ENCODE measurements around the gene DTNB.

DTNB gene

GRCh38 chr2:25388491-25388890 is 284.9 kb downstream of the DTNB start:
- TF ChIP-seq, protein P1, sequence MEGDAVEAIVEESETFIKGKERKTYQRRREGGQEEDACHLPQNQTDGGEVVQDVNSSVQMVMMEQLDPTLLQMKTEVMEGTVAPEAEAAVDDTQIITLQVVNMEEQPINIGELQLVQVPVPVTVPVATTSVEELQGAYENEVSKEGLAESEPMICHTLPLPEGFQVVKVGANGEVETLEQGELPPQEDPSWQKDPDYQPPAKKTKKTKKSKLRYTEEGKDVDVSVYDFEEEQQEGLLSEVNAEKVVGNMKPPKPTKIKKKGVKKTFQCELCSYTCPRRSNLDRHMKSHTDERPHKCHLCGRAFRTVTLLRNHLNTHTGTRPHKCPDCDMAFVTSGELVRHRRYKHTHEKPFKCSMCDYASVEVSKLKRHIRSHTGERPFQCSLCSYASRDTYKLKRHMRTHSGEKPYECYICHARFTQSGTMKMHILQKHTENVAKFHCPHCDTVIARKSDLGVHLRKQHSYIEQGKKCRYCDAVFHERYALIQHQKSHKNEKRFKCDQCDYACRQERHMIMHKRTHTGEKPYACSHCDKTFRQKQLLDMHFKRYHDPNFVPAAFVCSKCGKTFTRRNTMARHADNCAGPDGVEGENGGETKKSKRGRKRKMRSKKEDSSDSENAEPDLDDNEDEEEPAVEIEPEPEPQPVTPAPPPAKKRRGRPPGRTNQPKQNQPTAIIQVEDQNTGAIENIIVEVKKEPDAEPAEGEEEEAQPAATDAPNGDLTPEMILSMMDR (IDR thresholded peaks at IDR 0.05; ENCODE audit: low read depth, low read length) = no peak
- no peak for DNase-seq (ENCODE audit: low read depth in 2 of 2)
- no peak overlapping the region for H3K4me3 ChIP-seq (replicated peaks in 1 of 2; ENCODE audit: low read depth in 2 of 2, low read length in 2 of 2)

DNA sequence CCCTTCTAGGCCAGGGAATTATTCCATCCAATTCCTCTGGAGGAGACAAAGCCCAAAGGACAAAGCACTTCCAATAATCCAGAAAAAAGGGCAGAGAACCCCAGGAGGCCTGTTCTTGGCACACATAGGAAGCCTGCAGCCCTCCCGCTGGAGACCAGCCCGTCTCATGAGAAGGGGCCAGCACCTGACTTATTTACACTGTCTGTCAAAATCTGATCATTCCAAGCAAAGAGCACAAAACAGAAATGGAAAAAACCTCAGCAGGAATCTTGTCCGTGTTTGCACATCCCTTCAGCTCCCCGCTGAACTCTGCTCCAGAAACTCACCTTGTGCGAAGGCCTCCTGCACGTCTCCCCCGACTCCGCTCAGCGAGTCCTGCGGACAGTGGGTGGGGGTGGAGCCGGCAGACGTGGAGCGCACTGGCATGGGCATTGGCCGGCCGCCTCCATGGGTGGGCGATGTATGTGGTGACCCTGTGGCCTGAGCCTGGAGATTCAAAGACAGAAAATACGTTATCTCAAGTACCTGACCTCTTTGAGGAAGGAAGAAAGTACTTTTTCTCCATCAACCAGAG is 285.4 kb downstream of the DTNB start:
- H3K4me3 ChIP-seq (replicated peaks in 1 of 2; ENCODE audit: low read depth in 2 of 2, low read length in 2 of 2) = no peak overlapping the region
- DNase-seq (ENCODE audit: low read depth in 2 of 2) = no peak
- TF ChIP-seq, protein P1 (IDR thresholded peaks at IDR 0.05; ENCODE audit: low read depth, low read length) = no peak

GRCh38 chr2:25386971-25387875 is 286.2 kb downstream of the DTNB start:
- no peak overlapping the region for H3K4me3 ChIP-seq (replicated peaks in 1 of 2; ENCODE audit: low read depth in 2 of 2, low read length in 2 of 2)
- TF ChIP-seq, protein P1 (IDR thresholded peaks at IDR 0.05; ENCODE audit: low read depth, low read length) = no peak
- no peak for DNase-seq (ENCODE audit: low read depth in 2 of 2)

DNA sequence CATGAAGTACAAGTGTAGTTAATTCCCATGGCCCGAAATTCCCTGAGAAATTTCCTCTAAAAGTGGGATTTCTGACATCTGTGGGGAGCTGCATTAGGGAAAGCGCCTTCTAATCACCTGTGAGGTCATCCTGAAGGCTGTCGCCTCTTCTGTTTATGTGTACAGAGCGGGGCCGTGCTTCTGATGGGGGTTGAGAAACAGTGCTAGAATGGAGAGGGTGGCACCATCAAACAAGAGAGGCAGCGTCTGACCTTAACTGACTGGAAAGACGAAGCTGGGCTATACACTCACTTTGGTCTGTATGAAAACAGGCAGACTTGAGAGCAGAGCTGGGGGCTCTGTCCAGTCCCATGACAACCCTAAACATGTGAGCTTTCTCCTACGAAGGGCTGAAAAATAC is 287.5 kb downstream of the DTNB start:
- H3K4me3 ChIP-seq (replicated peaks in 1 of 2; ENCODE audit: low read depth in 2 of 2, low read length in 2 of 2) = no peak overlapping the region
- no peak for DNase-seq (ENCODE audit: low read depth in 2 of 2)
- TF ChIP-seq, protein P1 (IDR thresholded peaks at IDR 0.05; ENCODE audit: low read depth, low read length) = no peak

DNA sequence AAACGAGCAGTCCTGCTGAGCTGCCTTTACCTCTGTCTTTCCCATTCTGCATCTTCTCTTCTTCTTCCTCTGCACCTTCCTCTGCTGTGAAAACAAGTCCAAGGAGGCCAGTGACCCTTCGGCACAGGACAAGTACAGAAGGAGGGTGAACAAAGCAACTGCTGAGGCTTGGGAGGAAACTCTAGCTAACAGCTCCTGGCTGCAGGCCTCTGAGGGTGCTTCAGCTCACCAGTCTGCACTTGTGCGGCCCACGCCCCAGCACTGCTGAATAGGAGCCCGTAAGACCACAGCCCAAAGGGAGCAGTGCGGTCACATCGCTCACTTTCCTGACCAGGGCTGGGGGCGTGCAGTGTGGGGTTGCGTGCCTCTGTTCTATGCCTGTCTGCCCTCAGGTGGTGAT is 289.6 kb downstream of the DTNB start:
- DNase-seq (ENCODE audit: low read depth in 2 of 2) = no peak
- TF ChIP-seq, protein P1 (IDR thresholded peaks at IDR 0.05; ENCODE audit: low read depth, low read length) = no peak
- no peak overlapping the region for H3K4me3 ChIP-seq (replicated peaks in 1 of 2; ENCODE audit: low read depth in 2 of 2, low read length in 2 of 2)

DNA sequence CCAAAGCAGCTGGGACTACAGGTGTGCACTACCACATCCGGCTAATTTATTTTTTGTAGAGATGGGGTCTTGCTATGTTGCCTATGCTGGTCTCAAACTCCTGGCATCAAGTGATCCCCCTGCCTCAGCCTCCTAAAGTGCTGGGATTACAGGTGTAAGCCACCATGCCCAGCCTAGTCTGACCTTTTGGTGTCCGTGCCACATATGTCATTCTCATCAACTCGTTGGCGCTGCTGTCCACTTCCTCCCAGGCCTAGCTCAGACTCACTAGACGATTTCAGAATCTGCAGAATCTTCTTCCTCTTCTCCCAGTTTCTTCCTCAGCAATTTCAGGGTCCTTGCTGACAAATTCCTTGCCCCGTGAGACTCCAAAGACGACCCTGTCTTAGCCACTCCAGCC is 291.9 kb downstream of the DTNB start:
- DNase-seq (ENCODE audit: low read depth in 2 of 2) = no peak
- TF ChIP-seq, protein P1 (IDR thresholded peaks at IDR 0.05; ENCODE audit: low read depth, low read length) = no peak
- H3K4me3 ChIP-seq (replicated peaks in 1 of 2; ENCODE audit: low read depth in 2 of 2, low read length in 2 of 2) = no peak overlapping the region

All from cardiac fibroblast (primary cell).